Activated CD4-positive, CD25-positive, alpha-beta regulatory T cell treated with anti-CD3 and anti-CD28 coated beads, Interleukin-2, amount 50 U/mL, for 16 hours (primary cell): Measurements from ENCODE around the gene MED8.
"Not testable (repeated sequence)": the region's sequence is repeated elsewhere in the genome, so short reads cannot be mapped to it uniquely, and the experiment has no call there.

Source experiments
- DNase-seq: peaks from one replicate; pipeline ENCODE4 v3.0.0-alpha.2; 2020; ENCODE audit warnings: low read depth, low spot score

MED8 gene

DNA sequence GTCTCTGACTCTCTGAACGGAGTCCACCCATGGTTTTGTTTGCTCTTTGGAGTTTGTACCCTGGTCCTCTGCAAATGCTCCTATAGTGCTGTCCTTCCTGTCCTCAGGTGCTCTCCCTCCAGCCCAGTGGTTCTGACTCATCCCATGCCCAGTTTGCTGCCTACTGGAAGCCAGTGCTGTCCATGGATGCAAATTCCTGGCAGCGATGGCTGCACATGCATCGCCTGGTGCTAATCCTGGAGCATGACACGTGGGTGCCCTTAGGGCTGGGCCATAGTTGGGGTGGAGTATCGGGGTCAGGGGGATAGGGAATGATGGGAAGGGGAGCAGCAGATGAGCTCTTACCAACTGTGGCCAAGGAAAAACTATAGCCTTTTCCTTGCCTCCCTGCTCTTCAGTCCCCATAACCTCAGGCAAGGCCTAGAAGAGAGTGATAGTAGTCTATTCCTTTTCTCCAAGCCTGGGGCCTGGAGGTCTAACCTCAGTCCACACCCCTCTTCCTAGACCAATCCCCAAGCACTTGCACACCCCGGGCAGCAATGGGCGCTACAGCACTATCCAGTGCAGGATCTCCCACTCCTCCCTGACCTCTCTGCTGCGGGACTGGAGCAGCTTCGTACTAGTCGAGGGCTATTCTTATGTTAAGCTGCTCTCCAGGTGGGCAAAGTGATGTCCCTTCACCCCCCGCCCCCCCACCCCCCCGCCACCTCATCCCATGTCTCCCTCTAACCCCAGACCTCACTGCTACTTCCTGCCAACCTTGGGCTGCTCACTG lies 32.6 kb upstream of the MED8 start:
- no peak for DNase-seq

DNA sequence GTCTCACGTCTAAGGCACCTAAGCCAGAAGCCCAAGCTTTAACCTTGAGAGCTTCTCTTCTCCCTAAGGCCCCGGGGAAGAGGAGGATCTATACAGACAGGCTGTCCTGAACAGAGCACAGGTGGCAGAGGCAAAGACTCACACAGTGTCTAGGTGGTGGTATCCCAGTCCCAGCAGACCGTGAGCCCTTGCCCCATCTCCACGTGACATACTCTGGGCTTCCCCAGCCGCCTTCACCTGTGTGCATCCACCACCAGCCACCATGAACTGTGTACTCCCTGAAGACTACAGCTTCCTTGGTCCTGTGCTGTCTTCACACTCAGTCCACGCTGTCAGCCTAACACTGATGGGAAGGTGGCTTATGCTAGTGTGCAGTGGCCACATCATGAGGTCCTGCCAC lies 31.8 kb upstream of the MED8 start:
- DNase-seq = no peak

DNA sequence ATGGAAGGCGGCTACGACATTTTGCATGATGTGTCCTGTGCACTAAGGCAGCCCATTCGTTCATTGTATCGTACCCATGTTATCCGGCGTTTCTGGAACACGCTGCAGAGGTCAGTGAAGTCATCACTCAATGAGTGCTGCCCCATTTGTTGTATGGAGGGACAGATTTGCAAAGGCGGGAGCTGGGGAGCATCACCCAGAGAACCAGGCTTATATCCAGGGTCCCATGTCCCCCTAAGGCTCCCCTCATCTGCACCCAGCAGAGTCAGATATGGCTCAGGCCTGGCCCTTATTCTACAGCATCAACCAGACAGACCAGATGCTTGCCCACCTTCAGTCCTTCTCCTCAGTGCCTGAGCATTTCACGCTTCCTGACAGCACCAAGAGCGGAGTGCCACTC lies 31.3 kb upstream of the MED8 start:
- DNase-seq = no peak

DNA sequence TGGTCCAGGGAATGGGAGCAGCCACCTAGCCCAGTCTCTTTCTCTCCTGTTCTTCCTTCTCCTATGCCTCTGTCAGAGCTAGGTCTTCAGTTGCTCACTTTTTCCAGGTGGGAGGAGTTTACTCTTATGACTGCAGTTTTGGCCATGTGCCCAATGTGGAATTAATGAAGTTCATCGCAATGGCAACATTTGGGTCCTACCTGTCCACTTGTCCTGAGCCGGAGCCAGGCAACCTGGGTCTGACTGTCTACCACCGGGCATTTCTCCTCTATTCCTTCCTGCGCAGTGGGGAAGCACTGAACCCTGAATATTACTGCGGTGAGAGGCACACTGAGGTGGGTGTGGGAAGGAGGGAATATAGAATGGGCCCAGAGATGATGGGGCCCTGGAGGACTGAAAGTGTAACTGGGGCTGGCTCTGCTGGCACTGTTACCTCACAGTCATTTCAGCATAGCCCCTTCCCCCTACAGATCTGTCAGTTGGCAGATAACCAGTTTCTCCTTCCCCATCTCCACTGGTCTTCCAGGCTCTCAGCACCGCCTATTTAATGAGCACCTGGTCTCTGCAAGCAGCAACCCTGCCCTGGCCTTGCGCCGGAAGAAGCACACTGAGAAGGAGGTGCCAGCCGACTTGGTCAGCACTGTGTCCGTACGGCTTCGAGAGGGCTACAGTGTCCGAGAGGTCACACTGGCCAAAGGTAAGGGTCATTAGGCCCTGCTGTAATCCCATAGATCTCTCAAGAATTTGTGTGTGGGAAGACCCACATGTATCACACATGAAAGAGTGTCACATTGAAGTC lies 30.2 kb upstream of the MED8 start:
- DNase-seq = no peak

DNA sequence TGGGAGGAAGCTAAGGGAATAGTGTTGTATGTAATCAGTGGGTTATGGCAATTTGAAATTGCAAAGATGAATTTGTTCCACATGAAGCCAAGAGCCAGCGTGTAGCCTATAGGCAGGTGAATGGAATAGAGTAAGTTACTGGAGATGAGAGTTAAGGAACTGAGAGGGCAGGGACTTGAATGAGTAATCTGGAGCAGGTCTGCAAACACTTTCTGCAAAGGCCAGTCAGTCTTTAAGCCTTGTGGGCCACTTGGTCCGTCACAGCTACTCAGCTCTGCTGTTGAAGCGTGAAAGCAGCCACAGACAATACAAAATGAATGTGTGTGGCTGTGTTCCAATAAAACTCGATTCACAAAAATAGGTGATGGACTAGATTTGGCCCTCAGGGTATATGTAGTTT lies 29.3 kb upstream of the MED8 start:
- DNase-seq = no peak

DNA sequence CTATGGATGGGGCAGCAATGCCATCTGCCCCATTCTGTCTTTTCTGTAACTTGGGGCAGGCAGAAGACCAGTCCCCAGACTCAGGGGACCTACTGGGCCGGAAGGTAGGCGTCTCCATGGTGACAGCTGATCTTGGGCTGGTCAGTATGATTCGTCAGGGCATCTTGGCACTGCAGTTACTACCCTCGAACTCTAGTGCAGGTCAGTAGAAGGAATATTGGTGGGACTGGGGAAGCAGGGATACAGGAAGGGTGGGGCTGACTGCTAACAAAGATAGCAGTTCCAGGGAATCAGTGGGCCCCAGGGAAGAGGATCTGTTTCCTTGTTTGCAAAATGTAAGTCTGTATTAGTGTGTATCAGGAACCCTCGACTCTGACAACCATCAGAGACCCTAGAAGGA lies 26.3 kb upstream of the MED8 start:
- DNase-seq = no peak

DNA sequence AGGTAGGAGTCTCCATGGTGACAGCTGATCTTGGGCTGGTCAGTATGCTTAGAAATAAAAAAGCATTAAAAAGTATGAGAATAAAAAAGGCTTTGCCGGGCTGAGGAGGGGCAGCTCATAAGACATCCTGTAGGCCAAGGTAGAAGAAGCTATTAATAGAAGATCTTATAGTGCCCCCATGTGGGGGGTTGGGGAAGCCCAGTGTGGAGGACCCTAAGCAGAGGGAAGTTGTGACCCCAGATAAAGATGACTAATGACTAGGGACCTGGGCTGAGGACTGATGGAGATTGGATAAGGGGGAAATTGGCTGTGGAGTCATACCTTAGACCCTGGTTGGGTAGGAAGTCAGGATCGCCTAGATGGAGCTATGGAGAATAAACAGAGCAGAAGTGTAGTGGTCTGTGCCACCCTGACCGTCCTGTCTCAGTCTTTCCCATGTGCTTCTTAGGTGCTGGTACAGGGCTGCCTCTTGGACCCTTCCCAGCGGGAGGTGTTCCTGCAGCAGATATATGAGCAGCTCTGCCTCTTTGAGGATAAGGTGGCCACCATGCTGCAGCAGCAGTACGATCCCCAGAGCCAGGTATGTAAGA lies 25.1 kb upstream of the MED8 start:
- DNase-seq = peak; percentile 40

DNA sequence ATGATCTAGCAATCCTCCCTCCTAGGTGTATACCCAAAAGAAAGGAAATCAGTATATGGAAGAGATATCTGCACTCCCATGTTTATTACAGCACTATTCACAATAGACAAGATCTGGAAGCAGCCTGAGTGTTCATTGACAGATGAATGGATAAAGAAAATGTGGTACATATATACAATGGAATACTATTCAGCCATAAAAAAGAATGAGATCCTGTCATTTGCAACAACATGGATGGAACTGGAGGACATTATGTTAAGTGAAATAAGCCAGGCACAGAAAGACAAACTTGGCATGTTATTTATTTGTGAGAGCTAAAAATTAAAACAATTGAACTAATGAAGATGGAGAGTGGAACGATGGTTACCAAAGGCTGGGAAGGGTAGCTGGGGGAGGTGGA lies 23.8 kb upstream of the MED8 start:
- DNase-seq = not testable (repeated sequence)

DNA sequence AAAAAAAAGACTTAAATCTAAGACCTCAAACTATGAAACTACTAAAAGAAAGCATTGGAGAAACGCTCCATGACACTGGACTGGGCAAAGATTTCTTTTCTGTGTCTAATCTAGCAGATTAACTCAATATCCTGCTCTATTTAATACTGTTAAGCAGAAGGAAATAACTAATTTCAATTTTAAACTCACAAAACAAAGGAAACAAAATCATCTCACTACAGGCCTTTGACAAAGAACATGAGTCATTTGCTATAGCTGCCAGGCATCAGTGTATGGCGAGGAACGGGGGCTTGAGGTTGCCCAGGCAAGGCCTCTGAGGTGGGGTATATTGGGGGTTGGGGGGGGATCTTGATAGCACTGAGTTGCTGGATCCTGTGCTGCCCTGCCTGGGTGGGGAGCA lies 21.0 kb upstream of the MED8 start:
- no peak for DNase-seq

DNA sequence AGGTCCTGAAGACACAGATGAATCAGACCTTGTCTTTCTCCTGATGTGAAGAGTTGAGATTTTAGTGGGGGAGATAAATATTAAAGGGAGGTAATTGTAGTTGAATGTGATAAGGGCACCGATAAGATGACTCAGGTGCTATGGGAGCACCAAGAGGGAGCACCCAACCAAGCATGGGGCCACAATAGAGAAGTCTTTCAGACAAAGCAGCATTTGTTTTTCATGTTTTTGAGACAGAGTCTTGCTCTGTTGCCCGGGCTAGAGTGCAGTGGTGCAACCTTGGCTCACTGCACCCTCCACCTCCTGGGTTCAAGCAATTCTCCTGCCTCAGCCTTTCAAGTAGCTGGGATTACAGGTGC lies 16.3 kb upstream of the MED8 start:
- DNase-seq = no peak

DNA sequence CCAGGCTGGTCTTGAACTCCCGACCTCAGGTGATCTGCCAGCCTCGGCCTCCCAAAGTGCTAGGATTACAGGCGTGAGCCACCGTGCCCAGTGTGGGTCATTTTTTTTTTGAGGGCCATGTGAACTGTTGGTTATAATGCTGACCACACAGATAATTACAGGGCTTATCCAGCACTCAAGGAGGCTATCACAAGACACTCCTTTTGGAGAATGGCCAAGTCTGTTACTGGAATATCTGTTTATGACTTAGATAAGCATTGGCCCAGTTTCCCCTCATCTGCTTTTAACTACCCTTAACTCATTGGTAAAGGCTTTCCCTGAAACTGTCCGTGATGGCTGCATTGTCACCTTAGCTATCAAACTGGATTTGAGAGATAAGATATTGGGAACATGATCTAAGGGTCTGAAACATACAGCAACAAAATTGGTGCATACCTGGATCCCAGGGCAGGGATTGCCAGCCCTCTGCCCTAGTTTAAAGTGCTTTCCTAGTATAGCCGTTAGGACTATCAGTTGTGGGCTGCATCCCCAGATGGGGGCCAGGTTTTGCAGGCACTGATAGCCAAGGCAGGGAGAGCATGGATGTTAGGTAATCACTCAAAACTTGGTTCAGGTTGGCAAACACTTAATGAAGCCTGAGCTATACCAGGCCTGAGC lies 15.7 kb upstream of the MED8 start:
- no peak for DNase-seq

DNA sequence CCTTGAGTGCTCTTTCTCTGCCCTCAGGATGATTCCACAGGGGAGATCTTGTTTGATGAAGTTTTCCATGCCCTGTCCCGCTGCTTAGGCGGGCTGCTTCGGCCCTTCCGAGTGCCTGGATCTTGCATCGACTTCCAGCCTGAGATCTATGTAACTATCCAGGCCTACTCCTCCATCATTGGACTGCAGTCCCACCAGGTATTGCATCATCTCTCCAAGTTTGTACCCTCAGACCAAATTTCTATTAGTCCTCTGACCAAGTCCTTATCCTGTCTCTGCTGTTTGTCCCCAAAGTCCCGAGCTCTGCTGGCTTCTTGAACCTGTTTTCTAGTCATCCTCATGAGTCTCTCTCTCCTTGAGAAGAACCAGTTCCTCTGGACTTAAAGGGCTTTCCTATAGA lies 14.8 kb upstream of the MED8 start:
- DNase-seq = no peak

DNA sequence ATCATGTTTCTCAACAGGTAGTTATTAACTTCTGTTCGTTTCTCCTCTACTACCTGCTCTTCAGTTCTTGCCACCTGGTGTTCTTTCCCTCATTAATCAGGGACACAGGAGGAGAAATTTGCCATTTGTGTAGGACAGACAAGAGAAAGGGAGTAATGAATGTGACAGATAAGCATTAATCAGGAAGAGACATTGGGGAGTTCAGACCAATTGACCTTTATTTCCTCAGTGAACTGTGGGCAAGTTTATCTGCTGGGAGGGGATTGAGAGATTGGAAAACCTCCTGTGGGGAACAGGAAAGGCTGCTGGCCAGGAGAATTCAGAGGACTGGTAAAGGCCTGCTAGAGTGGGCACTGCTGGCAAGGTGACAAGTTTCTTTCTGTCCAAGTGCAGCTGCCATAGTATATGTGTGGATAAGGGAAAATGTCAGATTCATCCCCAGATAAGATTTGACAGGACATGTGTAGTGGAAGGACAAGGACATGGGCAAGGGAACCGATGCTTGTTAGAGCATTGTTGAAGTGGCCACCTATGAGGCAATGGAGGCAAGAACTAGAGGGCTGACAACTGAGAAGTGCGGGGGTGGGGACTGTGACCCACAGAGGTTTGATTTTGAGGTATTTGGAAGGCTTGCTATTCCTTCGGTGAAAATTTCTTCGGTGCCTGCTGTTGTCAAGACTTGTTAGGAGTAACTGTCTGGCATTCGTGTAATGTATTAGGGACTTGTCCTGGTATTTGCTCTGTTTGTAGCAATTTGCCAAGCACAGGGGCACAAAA lies 12.7 kb upstream of the MED8 start:
- no peak for DNase-seq

DNA sequence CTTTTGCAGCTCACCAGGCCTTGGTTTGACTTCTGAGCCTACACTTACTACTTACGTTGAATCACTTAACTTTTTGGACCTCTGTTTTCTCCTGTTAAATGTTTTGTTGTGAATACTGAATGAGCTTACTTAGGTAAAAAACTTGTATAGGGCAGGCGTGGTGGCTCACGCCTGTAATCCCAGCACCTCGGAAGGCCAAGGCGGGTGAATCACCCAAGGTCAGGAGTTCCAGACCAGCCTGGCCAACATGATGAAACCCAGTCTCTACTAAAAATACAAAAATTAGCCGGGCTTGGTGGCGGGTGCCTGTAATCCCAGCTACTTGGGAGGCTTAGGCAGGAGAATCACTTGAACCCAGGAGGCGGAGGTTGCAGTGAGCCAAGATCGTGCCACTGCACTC lies 10.8 kb upstream of the MED8 start:
- not testable (repeated sequence) for DNase-seq

DNA sequence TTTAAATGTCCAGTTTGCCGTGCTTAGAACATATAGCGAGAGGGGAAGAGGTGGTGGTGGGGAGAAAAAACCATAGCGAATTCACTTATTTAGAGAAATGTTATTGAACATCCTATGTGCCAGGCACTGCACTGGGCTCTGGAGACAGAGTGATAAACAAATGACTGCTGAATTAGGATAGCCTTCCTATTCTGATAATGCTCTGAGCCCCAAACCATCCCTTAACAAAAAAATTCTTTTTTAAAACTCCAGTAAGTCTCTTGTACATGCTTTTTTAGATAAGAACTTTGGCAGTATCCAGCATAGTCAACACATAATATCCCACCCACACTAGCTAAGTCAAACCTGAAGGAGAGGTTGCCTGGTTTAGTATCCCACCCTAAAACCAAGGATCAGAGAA lies 8.6 kb upstream of the MED8 start:
- no peak for DNase-seq

DNA sequence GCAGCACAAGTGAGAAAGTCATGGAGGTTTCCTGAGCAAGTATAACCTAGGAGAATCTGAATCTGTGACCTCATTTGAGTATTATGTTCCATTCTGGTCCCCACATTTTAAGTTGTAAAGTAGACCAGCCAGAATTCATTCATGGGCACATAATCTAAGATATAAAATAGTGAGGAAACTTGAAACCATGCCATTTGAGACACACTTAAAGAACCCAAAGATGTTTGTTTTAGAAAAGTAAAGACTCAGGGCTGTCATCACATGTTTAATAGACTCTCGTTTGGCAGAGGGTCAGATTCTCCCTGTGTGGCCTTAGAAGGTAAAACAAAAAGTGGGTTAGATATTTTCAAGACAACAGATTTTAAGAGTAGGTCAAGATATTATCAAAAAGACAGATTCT lies 6.5 kb upstream of the MED8 start:
- DNase-seq = no peak

DNA sequence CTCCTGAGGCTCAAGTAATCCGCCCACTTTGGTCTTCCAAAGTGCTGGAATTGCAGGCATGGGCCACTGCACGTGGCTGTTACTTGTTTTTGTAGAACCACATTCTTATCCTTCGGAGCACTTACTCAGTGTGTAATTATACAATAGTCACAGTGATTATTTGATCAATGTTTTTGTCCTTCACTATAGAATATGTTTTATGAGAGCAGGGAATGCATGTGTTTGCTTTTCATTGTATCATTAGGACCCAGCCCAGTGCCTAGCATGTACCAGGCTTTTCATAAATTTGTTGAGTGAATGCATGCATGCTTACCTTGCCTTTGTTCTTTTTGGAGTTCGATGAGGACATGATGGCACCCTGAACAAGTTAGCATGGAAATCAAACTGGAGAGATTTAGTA lies 5.9 kb upstream of the MED8 start:
- no peak for DNase-seq

DNA sequence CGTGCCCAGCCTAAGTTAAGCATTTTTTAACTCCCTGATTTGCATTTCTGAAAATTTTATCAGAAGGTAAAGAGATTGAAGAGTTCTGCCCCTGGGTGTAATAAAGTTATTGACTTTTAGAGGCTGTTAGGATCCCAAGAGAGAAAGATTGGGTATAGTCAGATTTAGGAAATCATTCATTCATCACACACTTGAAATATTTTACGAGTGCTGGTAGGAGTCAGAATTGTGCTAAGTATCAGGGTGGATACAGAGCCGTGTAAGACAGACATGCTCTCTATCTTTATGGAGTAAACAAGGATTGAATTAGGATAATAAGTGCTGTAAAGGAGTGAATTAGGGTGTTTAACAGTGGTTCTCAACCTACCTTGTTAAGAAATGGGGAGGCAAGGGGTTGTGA lies 3.1 kb upstream of the MED8 start:
- DNase-seq = no peak

DNA sequence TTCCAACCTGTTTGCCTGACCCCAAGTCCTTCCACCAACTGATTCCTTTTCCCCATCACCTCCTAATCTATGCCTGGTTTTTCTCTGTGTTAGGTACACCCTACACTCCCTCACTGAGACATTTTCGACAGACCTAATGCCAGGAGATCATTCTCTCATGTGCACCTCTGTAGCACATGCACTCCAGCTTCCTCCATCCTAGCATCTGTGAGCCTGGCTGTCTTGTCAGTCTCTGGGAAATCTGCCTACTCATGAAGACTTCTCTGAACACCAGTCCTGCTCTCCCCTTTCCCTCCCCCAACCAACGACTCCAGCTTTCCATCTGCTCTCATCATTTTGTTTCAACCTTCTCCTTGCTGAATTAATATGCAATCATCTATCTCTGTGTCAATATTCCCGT lies 987 bp downstream of the MED8 start:
- DNase-seq = no peak

DNA sequence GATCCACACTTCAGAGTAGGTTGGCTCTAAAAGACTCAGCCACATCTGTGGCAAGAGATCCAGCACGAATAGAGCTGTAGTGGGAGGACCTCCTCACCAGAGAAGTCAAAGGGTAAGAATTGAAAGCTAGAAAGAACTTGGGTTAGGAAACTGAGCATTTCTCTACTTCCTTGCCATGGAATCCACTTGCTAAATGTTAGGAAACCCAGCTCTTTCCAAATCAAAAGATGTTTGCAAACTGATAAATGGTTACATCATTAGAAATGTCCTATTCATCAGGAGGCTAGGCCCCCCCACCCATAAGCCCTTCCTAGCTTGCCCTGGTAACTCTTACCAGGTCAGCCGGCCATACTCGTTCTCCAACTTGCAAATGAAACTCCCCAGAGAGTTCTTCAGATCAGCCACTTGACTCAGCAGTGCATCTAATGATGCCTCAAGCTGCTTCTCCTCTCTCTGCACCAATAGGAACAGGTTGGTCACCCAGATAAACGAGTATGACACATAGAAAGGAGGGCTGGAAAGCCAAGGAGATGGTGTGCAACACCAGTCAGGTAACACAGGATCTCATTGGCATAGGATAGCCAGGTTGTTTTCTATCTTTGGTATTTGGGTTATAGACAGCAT lies 1.5 kb downstream of the MED8 start:
- no peak for DNase-seq

DNA sequence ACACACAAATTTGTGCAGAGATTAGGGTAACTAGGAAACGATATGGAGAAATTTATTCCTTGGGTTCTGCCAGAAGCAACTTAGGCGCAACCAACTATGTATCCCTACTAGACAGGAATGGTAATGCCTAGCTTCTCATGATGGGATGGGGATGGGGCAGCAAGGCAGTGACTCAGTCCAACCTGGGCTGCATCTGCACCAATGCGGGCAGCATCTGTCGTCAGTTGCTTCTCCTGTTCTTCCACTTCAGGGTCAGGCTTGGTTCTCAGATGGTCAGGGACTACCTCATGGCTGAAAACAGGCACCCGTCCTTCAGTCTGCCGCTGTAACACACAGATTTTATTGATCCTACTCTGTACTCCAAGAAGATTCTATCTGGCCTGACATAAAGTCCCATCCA lies 2.9 kb downstream of the MED8 start:
- DNase-seq = no peak
